ENCODE results near the gene MON1B.

GRCh38 chr16:77212741-77213541 is 22.0 kb downstream of the MON1B start:
- TF ChIP-seq ZNF274 (IDR thresholded peaks at IDR 0.05; ENCODE audit: low read depth, low read length): no peak
- no peak for TF ChIP-seq YY1 (IDR thresholded peaks at IDR 0.05; ENCODE audit: insufficient read depth, insufficient read length)
